Activated CD8-positive, alpha-beta memory T cell treated with anti-CD3 and anti-CD28 coated beads, Interleukin-2, amount 50 U/mL, for 1 hour (primary cell): ENCODE results near the gene EPHA6.
"Not testable (repeated sequence)": the region's sequence is repeated elsewhere in the genome, so short reads cannot be mapped to it uniquely, and the experiment has no call there.

ENCODE experiments used
- DNase-seq: peaks from one replicate; pipeline ENCODE4 v3.0.0-alpha.2; 2020; ENCODE audit errors: extremely low read depth

The EPHA6 gene

DNA sequence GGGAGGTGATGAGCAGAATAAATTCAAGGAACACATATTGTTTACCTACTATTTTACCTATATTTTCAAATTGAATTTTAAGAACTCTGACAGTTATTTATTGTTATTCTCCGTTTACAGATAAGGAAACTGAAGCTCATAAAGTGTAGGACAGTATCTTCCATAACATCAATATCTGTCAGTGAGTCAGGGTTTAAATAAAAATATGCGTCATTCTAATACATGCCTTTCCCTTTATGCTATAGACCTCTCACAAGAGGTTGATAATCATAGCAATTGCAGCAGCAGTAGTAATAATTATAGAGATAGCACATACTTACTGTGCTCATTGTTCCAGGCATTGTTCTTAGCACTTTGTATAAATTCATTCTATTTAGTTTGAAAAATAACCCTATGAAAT lies 101.1 kb downstream of the EPHA6 start:
- no peak for DNase-seq

DNA sequence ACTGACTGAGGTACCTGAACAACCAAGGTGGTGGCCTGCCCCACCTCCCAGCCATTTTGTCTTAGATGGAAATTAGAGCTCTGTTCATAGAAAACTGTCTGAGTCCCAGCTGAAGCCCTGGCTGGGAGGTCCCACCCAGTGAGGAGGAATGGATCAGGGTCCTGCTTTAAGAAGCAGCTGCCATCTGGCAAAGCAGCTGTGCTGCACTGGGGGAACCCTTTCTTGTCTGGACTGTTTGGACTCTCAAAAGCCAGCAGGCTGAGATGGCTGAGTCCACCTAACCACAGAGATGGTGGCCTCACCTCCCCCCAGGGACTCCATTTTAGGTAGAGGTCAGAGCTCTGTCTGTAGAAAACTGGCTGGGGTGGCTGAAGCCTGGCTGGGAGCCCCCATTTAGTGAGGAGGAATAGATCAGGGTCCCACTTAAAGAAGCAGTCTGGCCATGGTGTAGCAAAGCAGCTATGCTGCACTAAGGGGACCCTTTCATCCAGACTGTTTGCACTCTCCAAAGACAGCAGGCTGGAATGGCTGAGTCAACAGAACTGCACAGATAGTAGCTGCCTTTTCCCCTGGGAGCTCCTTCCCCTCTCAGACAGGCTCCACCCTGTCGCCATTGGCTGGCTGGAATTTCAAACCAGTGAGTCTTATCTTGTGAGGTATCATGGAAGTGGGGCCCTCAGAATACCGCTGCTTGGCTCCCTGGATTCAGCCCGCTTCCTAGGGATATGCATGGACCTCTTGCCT lies 116.9 kb downstream of the EPHA6 start:
- no peak for DNase-seq

DNA sequence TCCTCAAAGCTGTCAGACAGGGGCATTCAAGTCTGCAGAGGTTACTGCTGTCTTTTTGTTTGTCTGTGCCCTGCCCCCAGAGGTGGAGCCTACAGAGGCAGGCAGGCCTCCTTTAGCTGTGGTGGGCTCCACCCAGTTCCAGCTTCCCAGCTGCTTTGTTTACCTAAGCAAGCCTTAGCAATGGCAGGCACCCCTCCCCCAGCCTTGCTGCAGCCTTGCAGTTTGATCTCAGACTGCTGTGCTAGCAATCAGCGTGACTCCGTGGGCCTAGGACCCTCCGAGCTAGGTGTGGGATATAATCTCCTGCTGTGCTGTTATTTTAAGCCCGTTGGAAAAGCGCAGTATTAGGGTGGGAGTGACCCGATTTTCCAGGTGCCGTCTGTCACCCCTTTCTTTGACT lies 127.7 kb downstream of the EPHA6 start:
- not testable (repeated sequence) for DNase-seq

DNA sequence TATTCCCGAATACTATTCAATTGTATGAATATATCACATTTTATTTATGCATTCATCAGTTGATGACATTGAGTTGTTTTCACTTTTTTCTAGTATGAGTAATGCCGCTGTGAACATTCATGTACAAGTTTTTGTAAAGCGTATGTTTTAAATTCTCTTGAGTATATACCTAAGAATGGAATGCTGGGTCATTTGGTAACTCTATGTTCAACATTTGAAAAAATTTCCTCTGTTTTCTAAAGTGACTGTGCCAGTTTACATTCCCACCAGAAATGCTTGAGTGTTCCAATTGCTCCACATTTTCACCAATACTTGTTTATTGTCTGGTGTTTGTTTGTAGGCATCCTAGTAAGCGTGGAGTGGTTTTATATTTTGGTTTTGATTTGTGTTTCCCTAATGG lies 144.5 kb downstream of the EPHA6 start:
- DNase-seq = no peak

DNA sequence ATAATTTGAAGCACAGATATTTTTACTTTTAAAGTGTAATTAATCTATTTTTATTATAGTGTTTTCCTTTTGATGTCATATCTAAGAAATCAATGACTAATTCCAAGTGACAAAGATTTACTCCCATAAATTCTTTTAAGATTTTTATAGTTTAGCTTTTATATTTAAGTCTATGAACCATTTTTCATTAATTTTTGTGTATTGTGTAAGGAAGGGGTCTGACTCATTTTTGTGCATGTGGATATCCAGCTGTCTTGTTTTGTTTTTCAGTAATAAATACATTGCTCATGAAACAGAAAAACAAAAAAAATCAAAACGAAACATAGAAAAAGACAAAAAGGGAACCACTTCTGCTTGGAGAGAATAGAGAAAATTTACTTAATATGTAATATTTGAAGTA lies 145.1 kb downstream of the EPHA6 start:
- no peak for DNase-seq

DNA sequence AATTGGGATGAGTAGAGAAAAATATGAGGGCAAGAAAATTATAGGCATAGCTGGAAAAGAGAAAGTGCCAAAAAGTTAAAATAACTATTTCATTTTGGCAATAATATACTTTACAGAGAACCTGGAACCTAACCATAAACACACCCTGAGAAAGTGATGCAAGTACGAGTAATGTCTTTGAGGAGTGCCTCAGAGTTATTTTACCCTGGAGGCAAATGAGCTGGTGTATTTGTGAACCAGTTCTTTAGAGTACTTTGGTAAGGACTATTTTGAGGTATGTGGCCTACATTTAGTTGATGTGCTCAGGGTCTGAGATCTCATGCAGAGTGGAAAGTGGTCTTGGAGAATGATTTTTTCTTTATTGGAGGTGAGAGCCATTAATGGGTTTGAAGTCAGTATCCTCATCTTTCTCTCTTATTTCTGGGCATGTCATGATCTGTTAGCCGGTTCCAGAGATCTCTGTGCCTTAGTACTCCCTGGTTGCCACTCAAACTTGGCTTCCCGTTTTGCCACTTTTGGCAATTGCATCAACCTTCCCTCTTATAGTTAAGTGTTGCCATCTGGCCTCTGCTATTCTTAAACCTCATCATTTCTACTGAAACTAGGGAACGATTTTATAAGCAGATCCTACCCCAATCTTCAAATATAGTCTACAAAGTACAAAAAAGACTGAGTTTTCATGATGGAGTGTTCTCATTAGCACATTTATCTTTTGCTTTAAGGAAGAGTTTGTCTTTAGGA lies 145.7 kb downstream of the EPHA6 start:
- DNase-seq = no peak

DNA sequence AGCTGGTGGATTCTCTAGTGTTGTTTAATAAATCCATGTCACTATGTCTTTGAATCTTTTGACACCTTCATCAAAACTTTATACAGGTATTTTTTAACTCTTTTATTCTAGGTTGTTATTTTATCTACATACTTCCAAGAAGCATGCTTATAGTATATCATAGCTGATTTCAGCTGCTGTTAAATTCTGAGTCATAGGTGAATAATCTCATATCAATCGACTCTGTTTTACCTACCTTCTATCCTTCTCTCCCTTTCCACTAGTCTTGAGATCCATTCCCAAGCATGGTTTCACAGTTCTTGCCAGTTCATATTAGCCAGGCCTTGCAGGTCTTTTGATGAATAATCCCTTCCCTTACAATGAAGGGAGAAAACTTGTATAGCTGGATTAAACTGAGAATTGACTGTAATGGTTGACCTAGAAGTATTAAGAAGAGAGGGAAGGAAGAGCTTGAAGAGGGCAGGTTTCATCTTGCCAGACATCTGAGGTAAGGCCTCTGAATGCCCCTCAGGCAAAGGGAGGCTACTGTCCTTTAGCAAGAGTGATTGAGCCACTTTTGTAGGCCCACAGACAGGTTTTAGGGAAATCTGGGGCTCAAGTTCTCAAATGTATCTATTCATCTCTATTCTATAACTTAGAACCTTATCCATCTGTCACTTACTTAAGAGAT lies 146.4 kb downstream of the EPHA6 start:
- no peak for DNase-seq

DNA sequence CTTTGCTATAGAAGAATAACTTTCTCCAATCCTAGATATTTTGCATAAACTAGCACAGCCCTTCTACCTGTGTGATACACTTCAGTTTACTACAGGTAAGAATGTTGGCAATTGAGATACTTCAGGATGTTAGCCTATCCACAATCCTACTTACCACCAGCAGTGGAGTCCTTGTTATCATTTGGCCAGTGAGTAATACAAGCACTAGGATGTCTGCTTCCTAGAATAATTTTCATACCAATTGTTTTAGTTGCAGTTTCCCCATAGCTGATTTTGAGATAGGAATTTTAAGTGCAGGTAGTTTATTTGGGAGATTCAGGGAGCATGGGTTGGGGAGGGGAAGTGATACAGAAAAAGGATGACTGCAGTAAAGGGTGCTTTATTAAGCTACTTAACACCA lies 147.2 kb downstream of the EPHA6 start:
- DNase-seq = no peak

DNA sequence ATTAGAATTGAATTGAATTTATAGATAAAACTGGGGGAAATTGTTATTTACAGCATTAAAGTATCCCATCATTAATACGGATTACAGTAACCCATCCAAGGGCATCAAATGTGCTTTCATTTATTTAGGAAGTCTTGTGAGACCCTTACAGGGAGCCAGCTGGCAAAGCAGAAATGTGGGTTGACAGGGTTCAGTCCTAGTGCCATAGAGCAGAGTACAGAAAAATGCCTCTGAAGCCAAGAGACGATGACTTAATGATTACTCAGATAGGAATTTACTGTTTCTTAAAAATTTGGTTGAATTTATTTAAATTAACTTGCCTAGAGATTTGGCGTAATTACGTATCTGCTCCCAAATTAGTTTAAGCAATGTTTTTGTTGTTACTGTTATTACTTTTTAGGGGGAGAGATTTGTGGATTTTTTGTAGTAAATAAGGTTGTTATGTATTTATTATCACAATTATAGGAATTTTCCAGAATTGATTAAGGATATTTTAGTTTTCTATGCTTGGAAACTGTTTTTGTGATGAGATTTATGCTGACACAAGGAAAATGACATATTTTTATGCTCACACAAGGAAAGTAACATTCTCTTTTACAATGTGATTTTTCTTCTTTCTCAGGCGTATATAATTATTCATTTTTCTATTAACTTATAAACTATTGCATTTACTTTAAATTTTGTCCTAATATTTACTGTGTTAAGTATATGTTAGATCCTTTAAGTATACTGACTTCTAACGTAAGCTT lies 152.0 kb downstream of the EPHA6 start:
- DNase-seq = no peak

DNA sequence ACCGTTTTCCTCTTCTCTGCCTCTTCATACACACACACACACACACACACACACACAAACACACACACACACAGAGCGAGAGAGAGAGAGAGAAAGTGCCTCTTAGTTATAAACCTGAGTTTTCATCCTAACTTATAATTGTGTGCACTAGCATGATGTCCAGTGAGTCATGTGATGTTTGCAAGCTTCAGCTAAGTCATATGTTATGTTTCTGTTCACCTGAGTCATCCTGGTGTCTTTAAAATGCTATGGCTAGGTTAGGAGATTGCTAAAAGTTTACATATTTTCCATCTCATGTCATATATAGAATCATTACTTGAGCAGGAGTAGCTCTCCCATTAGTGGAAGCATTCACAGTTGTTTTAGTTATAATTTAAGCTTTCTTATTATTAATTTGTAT lies 155.8 kb downstream of the EPHA6 start:
- no peak for DNase-seq

DNA sequence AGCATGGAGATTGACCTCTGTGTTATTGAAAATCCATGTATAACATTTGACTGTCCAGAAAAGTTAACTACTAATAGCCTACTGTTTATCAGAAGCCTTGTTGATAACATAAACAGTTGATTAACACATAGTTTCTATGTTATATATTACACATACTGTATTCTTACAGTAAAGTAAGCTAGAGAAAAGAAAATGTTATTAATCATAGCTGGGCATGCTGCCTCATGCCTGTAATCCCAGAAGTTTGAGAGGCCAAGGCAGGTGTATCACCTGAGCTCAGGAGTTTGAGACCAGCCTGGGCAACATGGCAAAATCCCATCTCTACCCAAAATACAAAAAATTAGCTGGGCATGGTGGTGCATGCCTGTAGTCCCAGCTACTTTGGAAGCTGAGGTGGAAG lies 163.3 kb downstream of the EPHA6 start:
- DNase-seq = no peak

DNA sequence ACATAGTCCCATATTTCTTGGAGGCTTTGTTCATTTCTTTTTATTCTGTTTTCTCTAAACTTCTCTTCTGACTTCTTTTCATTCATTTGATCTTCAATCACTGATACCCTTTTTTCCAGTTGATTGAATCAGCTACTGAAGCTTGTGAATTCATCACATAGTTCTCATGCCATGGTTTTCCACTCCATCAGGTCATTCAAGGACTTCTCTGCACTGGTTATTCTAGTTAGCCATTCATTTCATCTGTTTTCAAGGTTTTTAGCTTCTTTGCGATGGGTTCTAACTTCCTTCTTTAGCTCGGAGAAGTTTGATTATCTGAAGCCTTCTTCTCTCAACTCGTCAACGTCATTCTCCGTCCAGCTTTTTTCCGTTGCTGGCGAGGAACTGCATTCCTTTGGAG lies 169.3 kb downstream of the EPHA6 start:
- not testable (repeated sequence) for DNase-seq

DNA sequence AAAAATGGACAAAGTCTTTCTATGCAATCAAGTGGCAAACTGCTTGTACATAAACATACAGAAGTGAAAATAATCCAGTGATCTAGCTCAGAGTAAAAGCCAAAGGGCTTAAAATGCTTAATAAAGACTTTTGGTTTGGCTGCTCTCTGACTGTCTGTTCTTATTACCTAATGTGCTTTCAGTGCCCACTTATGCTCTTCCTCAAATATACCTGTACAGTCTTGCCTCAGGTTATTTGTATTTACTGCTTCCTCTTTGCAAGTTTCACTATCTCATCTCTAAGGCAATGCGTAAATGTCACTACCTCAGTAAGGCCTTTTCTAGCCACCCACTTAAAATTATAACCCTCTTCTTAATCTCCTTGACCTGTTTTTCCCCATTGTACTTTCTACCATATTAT lies 171.8 kb downstream of the EPHA6 start:
- no peak for DNase-seq

DNA sequence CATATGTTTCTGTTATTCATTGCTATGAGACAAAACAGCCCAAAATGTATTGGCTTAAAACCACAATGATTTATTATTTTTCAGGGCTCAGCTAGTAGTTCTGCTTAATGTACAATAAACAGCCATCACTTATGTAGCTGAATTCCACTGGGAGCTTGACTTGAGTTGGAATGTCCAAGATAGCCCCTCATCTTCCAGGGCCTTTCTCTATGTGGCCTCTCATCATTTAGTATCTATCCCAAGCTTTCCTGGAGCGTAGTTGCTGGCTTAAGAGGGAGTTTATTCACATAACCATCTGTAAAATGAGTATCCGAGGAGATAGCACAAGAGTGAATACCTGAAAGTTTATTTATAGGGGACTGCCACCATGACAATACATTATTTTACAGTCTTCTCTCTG lies 176.8 kb downstream of the EPHA6 start:
- DNase-seq = no peak

DNA sequence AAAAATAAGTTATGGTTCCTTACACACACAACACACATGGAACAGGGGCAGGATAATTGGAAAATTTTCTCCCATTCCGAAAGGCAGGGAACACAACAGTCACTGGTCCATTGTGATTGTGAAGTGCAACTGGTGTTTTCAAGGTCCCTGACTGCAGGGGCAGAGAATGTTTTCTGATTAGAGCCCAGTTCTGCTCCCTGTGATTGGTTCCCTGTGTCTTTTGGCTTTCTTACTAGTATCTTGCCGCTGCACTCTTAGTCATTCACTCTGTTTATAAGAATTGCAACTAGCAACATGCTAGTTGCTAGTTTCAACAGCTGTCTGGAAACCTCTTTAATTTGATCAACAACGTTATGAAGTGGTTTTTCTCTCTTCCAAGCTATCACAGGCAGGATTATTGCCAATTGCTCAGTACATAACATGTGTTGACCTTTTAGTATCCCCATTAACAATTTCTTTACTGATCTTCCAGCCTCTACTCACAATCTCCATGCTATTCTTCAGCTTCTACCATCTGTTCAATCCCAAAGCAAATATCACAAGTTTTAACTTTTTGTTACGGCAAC lies 177.5 kb downstream of the EPHA6 start:
- DNase-seq = no peak

DNA sequence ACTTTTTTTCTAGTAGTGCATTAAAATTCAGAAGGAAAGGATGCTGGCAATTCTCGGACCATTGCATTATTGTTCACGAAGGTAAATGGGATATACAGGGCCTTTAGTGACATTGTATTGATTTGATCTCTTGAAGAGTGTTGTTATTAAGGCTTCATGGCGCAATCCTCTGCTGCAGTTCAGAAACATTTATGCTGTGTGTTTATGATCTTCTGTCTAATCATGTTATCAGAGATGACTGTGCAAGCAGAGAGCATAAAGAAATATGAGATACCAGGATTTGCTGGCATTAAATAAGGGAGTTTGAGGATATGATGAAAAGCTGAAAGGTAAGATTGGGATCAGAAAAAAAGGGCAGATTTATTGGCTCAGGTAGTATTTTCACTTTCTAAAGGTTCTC lies 180.6 kb downstream of the EPHA6 start:
- DNase-seq = no peak

DNA sequence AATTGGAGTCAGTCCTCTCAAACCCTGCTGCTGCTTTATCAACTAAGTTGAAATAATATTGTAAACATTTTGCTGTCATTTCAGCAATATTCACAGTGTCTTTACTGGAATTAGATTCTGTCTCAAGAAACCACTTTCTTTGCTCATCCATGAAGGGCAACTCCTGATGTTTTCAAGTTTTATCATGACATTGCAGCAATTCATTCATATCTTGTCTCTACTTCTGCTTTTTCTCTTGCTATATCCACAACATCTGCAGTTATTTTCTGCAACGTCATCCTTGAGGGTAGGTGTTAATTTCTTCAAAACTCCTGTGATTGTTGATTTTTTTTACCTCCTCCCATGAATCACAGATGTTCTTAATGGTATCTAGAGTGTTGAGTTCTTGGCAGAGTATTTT lies 181.6 kb downstream of the EPHA6 start:
- DNase-seq = no peak

DNA sequence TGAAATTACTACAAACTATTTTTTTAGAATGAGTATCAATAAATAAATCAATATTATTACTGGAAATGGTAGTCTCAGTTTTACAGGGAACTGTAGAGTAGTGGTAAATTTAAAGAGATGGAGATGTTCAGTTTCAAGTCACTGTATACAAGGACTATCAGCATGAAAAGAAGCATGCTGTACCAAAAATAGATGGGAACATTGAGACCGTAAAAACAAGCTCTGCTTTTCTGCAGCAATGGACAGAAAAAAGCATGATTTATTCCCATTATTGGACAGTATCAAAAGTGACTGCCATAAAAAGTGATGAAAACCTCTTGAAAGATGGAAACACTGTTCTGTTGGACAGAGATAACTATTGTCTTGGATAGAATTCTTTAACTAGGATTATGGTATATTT lies 187.2 kb downstream of the EPHA6 start:
- no peak for DNase-seq

DNA sequence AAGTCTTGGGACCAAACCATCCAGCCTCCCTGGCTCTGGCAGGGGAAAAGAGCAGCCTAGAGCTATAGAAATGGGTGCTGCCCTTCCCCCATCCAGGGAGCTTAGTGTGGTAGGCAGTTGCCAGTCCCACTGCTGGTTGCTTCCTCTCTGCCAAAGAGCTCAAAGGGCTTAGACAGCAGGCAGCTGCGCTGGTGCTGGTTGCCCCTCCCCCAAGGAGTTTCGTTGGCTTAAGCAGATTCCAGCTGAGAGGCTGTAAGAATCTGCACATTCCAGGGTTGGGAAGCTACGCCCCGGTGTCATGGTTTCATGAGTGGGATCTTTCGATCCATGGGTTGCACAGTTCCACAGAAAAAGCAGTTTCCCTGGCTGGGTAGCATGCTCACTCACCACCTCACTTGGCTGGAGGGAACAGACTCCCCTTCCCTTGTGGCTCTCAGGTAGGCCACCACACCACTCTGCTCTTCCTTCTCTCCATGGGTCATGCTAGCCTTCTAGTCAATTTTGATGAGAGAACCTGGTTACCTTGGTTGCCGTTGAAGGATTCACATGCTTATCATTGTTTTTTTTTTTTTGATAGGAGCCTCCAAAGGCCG lies 195.1 kb downstream of the EPHA6 start:
- DNase-seq = no peak

DNA sequence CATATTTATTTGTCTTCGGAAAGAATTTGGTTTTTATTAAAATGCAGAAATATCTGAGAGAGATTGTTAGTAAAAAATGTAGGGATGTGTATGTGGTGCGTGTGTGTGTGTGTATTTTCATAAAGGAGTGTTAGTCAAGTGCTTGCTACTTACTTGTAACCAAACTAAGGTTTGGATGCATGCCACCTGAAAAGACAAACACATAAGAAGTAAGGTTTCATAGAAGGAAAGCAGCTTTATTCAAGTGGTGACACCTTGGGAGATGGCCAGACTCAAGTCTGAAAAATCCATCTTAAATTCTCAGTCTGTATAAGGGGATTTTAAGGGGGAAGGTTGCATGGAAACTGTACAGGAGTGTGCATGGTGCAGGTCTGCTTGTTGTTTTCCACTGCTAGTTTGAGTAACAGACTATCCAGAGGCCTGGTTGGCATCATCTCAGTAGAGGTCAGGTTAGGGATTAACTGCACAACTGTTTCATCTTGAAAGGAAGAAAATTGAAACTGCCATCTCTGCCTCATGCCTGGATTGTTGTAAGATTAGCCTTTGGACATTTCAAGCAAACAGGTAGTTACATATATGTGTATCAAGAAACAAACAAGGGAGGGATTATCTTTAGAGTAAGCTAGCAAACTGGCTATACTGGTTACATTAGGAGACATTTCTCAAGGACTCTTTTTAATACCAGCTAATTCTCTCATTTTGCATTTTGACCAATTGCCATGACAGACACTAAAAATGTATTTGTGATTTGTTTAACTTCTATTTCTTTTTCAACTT lies 196.7 kb downstream of the EPHA6 start:
- no peak for DNase-seq

DNA sequence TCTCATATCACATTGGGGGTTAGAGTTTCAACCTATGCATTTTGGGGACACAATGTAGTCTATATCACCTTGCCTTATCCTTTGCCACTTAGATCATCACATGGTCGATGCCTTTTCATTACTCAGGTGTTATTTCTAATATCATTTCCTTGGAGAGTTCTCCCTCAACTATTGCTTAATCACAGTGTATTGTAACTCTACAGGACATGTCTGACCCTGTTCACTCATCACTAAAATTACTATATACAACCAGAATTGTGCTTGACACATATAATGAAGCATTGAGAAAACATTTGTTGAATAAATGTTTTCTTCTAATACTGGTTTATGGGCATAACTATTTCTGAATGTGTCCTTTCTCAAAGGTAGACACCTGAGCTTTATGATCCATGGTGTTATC lies 207.4 kb downstream of the EPHA6 start:
- DNase-seq = no peak
